GM10266 (cell line): Measurements from ENCODE around the gene MAD1L1.

ENCODE experiments used
- DNase-seq: peaks from one replicate; pipeline ENCODE4 v3.0.0; 2012; ENCODE audit errors: extremely low spot score
- TF ChIP-seq, protein P1 (sequence below): IDR thresholded peaks from 2 replicates; pipeline ENCODE4 v1.5.1; 2012; ENCODE audit warnings: mild to moderate bottlenecking, low read depth; ENCODE audit not compliant: control insufficient read depth, insufficient read depth; ENCODE audit errors: missing control alignments

Gene MAD1L1

DNA sequence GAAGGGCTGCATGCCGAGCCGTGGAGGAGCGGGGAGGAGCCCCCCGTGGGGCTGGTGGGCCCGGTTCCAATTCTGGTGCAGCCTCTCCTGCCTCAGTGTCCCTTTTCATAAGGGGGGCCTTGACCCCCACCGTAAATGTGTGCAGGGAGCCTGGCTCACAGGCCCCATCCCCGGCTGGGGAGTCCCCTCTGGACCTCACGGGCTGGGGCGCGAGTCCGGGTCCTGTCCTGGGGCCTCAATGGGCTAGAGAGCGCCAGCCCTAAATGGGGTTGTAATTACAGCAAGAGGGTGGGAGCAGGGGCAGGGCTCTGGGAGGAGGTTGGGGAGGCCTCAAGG lies 359.7 kb downstream of the MAD1L1 start:
- TF ChIP-seq, protein P1, sequence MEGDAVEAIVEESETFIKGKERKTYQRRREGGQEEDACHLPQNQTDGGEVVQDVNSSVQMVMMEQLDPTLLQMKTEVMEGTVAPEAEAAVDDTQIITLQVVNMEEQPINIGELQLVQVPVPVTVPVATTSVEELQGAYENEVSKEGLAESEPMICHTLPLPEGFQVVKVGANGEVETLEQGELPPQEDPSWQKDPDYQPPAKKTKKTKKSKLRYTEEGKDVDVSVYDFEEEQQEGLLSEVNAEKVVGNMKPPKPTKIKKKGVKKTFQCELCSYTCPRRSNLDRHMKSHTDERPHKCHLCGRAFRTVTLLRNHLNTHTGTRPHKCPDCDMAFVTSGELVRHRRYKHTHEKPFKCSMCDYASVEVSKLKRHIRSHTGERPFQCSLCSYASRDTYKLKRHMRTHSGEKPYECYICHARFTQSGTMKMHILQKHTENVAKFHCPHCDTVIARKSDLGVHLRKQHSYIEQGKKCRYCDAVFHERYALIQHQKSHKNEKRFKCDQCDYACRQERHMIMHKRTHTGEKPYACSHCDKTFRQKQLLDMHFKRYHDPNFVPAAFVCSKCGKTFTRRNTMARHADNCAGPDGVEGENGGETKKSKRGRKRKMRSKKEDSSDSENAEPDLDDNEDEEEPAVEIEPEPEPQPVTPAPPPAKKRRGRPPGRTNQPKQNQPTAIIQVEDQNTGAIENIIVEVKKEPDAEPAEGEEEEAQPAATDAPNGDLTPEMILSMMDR, result no peak
- no peak for DNase-seq

- TF ChIP-seq, protein P1, result no peak
- no peak for DNase-seq
Observed at GRCh38 chr7:1872191-1873069, 360.3 kb downstream of the MAD1L1 start.

GRCh38 chr7:1869452-1870130 lies 363.2 kb downstream of the MAD1L1 start:
- TF ChIP-seq, protein P1, result no peak
- no peak for DNase-seq

GRCh38 chr7:1868516-1869165 lies 364.1 kb downstream of the MAD1L1 start:
- TF ChIP-seq, protein P1, result no peak
- DNase-seq, result no peak

GRCh38 chr7:1867370-1868260 lies 365.1 kb downstream of the MAD1L1 start:
- DNase-seq, result no peak
- TF ChIP-seq, protein P1, result no peak

DNA sequence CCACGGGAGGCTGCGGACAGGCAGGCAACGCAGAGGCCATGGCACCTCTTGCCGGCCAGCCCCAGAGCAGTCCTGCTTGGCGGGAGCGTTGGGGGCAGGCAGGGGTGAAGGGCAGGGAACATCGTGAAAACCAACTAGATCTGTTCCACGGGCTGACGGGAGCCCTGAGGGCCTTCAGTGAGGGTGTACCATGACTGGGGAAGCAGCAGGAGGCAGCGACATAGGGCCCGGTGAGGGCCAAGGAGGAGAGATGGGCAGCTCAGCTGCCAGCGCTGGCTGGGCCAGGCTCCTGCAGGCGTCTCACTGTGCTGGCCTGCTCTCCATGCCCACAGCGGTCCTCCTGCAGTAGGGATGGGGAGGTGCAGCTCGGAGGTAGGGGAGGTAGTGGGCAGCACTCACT lies 366.1 kb downstream of the MAD1L1 start:
- TF ChIP-seq, protein P1, result no peak
- no peak for DNase-seq
